Measurements from ENCODE around the gene EPC2. TPM values are rescaled to one million over a fixed set of nuclear protein-coding genes. Genes with fewer than 3 reads are reported as not detected.
"Not testable (repeated sequence)": the region's sequence is repeated elsewhere in the genome, so short reads cannot be mapped to it uniquely, and the experiment has no call there.

The EPC2 gene
- total RNA-seq, 6 experiments from 2014 or later: 7.7 to 13.3 (median 8.8) TPM

GRCh38 chr2:148660999-148661398, 16.4 kb downstream of the EPC2 start:
- ATAC-seq (no peak), DNase-seq (no peak)
- Histone ChIP-seq H3K4me1 (peaks cover 0 to 16% (median 0%) of the 10 kb centered on the region in 4 donors), H3K9me3 (no peaks in the 10 kb centered on the region), H3K27ac (no peak overlapping the region), H3K4me3 (no peak overlapping the region), H3K27me3 (no peaks in the 10 kb centered on the region), H3K36me3 (no peaks in the 10 kb centered on the region)
- intact Hi-C loops (cut with DNase I): no loop called here
- TF ChIP-seq, protein P1, sequence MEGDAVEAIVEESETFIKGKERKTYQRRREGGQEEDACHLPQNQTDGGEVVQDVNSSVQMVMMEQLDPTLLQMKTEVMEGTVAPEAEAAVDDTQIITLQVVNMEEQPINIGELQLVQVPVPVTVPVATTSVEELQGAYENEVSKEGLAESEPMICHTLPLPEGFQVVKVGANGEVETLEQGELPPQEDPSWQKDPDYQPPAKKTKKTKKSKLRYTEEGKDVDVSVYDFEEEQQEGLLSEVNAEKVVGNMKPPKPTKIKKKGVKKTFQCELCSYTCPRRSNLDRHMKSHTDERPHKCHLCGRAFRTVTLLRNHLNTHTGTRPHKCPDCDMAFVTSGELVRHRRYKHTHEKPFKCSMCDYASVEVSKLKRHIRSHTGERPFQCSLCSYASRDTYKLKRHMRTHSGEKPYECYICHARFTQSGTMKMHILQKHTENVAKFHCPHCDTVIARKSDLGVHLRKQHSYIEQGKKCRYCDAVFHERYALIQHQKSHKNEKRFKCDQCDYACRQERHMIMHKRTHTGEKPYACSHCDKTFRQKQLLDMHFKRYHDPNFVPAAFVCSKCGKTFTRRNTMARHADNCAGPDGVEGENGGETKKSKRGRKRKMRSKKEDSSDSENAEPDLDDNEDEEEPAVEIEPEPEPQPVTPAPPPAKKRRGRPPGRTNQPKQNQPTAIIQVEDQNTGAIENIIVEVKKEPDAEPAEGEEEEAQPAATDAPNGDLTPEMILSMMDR (IDR thresholded peaks at IDR 0.05): no peak
- TF ChIP-seq POLR2A (IDR thresholded peaks at IDR 0.05): no peak

GRCh38 chr2:148662332-148662731, 17.8 kb downstream of the EPC2 start:
- not testable (repeated sequence) for H3K4me1 ChIP-seq, H3K27me3 ChIP-seq, H3K4me3 ChIP-seq

DNA sequence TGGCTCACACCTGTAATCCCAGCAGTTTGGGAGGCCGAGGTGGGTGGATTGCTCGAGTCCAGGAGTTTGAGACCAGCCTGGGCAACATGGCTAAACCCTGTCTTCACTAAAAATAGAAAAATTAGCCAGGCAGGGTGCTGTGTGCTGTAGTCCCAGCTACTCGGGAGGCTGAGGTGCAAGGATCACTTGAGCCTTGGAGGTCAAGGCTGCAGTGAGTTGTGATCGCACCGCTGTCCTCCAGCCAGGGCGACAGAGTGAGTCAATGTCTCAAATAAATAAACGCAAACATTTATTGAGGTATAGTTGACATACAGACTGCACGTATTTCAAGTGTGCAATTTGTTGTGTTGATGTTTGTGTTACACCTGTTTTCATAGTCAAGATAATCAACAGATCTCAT, 19.7 kb downstream of the EPC2 start:
- H3K36me3 ChIP-seq: no peaks in the 10 kb centered on the region
- no peak for ATAC-seq
- no peak overlapping the region for H3K27ac ChIP-seq
- no peak for DNase-seq
- no peaks in the 10 kb centered on the region for H3K9me3 ChIP-seq
- TF ChIP-seq, protein P1 (IDR thresholded peaks at IDR 0.05): no peak
- no peak for TF ChIP-seq POLR2A (IDR thresholded peaks at IDR 0.05)
- no peak overlapping the region for H3K4me3 ChIP-seq
- WGBS (ENCODE audit: insufficient coverage, low coverage, low lambda C conversion rate, missing lambda C conversion rate): 84% methylated on average over 8 of the region's 8 CpGs
- no peaks in the 10 kb centered on the region for H3K27me3 ChIP-seq
- intact Hi-C loops (cut with DNase I): no loop called here
- H3K4me1 ChIP-seq: peaks cover 0 to 11% (median 0%) of the 10 kb centered on the region in 4 donors

More at GRCh38 chr2:148662332-148662731, 17.8 kb downstream of the EPC2 start:
- H3K36me3 ChIP-seq; ATAC-seq; intact Hi-C loops (cut with DNase I); DNase-seq; H3K9me3 ChIP-seq; H3K27ac ChIP-seq: not testable (repeated sequence)
- 91% methylated on average over 8 of the region's 8 CpGs for WGBS (ENCODE audit: insufficient coverage, low coverage, low lambda C conversion rate, missing lambda C conversion rate)

DNA sequence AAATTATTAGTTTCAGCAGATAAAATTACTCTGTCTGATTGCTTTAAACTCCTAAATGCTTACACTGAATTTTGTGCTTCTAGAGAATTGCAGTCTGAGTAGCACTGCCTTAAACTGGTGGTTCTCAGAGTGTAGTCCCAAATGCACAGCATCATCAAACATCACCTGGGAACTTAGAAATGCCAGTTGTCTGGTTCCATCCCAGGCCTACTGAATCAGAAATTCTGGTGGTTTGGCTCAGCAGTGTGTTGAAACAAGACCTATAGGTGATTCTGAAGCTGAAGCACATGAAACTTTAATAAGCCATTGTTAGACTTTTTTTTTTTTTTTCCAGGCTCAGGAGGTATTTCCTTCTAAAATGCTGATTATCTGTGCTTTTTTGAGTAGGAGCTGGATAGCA, 22.0 kb downstream of the EPC2 start:
- TF ChIP-seq POLR2A (IDR thresholded peaks at IDR 0.05): no peak
- TF ChIP-seq, protein P1 (IDR thresholded peaks at IDR 0.05): no peak
- H3K4me3 ChIP-seq: no peak overlapping the region
- H3K9me3 ChIP-seq: no peaks in the 10 kb centered on the region
- H3K27me3 ChIP-seq: no peaks in the 10 kb centered on the region
- H3K36me3 ChIP-seq: no peaks in the 10 kb centered on the region
- DNase-seq (no peak), ATAC-seq (no peak)
- intact Hi-C loops (cut with DNase I): no loop called here
- H3K4me1 ChIP-seq: peaks cover 0 to 11% (median 0%) of the 10 kb centered on the region in 4 donors
- H3K27ac ChIP-seq: no peak overlapping the region

- no peak for ATAC-seq
- intact Hi-C loops (cut with DNase I): no loop called here
- Histone ChIP-seq H3K4me1 (peaks cover 0 to 11% (median 0%) of the 10 kb centered on the region in 4 donors), H3K4me3 (no peak overlapping the region), H3K27ac (no peak overlapping the region), H3K36me3 (no peaks in the 10 kb centered on the region), H3K9me3 (no peaks in the 10 kb centered on the region), H3K27me3 (no peaks in the 10 kb centered on the region)
- TF ChIP-seq POLR2A (IDR thresholded peaks at IDR 0.05): no peak
- TF ChIP-seq, protein P1 (IDR thresholded peaks at IDR 0.05): no peak
- WGBS (ENCODE audit: insufficient coverage, low coverage, low lambda C conversion rate, missing lambda C conversion rate): 46% methylated on average over 4 of the region's 4 CpGs
- DNase-seq: no peak
Observed at GRCh38 chr2:148667113-148667836, 22.7 kb downstream of the EPC2 start.
